Measurements from ENCODE around the gene FOXN4.

DNA sequence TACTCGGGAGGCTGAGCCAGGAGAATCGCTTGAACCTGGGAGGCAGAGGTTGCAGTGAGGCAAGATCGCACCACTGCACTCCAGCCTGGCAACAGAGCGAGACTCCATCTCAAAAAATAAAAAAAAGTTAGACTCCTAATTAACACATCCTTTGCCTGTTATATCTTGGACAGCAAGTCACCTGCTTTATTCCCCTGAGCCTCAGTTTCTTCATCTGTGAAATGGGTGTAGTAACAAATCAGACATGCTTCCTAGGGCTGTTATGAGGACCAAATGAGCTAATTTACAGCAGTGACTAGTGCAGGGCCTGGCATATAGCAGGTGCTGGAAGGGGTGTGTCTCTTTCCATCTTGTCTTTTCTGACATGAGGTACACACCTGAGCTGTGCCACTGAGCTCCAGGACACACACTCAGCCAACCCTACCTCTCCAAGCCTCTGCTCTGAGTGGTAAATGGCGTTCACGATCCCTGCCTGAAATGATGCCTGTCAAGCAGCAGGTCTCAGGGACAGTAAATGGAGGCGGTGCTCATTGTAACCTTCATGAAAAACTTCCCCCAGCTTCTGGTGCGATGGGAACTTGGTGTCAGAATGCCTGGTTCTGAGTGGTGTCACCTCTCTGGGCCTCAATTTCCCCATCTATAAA is 31.7 kb downstream of the FOXN4 start:
- TF ChIP-seq CTCF (IDR thresholded peaks at IDR 0.05) (no peak), POLR2A (IDR thresholded peaks at IDR 0.05) (no peak), POLR2AphosphoS5 (IDR thresholded peaks at IDR 0.05) (no peak)
